Smooth muscle cell of the brain vasculature (primary cell): Measurements from ENCODE around the gene FRG2B.
"Not testable (repeated sequence)": the region's sequence is repeated elsewhere in the genome, so short reads cannot be mapped to it uniquely, and the experiment has no call there.

ENCODE experiments used
- DNase-seq: peaks from one replicate; pipeline ENCODE4 v3.0.0-alpha.2; 2012; ENCODE audit warnings: low read depth, low spot score

The FRG2B gene

DNA sequence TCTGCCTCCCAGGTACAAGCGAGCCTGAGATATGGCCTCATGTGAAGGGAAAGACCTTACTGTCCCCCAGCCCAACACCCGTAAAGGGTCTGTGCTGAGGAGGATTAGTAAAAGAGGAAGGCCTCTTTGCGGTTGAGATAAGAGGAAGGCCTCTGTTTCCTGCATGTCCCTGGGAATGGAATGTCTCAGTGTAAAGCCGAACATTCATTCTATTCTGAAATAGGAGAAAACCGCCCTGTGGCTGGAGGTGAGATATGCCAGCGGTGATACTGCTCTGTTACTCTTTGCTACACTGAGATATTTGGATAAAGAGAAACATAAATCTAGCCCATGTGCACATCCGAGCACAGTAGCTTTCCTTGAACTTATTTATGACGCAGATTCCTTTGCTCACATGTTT lies 26.7 kb downstream of the FRG2B start:
- DNase-seq: not testable (repeated sequence)

DNA sequence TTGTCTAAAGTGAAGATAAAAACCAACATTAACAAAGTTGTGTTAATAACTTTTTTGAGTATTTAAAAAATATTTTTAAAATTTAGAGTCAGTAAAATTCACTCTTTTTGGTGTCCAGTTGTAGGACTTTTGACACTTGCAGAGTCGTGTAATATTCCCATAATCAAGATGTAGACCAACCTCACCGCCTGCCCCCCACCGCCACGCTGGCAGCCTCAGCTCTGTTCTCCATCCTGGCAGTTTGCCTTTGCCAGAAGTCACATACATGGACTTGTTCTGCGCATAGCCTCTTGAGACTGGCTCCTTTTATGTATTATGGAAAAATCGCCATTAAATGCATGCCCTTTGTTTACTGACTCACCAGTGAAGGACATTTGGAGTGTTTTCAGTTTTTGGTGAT lies 33.9 kb downstream of the FRG2B start:
- DNase-seq: no peak

DNA sequence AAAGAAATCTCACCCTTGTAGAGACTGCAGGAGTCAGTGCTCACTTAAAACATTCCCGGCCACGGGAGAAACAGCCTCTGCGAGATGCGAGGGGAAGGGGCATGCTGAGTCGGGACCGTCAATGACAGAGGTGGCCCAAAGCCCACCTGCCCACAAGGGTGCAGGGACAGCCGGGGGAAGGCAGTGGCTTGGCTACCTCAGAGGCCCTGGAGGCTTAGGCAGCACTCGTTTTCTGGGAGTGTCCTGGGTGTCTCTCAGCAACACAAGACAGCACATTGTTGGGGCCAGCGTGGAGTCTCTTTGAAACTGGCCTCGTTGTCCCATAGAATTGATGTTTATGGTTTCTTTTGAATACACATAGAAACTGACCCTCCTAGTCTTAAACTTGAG lies 35.6 kb downstream of the FRG2B start:
- DNase-seq: no peak

DNA sequence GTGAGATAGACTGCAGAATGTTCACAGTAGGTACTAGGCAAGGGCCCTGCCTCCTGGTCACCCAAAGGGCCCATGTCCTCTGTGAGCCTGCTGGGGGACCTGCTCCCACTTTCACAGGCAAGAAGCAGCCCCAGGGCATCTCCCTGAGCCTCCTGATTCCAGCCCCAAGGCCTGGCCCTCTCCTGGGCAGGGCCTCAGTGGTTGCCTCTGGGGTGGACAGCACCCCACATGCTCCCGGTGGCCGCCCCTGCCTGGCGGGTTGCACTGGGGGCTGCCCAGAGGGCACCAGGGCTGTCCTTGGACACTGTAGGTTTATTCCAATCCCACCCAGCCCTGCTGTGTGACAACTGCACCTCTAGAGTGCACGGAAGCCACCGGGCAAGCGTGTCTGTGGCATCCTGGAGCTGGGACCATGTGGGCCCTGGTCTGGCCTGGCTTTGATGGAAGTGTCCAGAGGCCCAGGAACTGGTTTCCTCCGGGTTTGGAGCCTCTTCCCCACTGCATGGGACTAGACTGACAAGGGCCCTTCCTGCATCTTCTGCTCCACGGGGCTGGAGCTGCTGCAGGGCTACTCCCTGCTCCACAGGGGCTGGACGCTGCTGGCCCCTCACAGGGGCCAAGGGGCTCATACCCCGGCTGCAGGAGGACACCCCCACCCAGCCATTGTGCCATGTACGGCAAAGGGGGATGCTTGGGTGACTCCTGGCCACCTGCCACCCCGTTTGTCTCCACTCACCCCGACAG lies 36.2 kb downstream of the FRG2B start:
- DNase-seq: no peak

DNA sequence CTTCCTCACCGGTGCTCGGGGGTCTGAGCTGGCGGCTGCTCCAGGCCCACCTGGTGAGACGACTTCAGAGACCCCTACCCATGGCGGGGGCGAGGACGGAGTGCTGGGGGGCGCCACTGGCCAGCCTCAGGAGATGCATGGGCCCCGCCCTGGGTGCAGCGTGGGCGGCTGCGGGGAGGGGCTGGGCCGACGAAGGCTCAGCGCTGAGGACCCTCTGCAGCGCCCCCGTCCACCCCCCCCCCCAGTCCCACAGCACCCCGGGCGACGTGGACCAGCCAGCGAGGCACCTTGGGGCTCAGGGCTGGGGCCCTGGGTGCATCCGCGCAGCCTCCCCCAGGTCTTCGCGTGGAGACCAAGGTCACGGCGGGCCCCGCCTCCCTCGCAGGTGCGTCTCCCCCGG lies 49.6 kb downstream of the FRG2B start:
- DNase-seq: not testable (repeated sequence)
